Sigmoid colon (tissue), 7 donors: ENCODE results near the gene ANAPC4. TPM values are rescaled to one million over a fixed set of nuclear protein-coding genes. Genes with fewer than 3 reads are reported as not detected.

Experiments used
- DNase-seq: peaks from one replicate; pipeline ENCODE4 v3.0.0-alpha.2; 2019
- H3K27ac ChIP-seq, 4 donors: fragments of 200-600 bp; sonication (generic); one replicate each; pipeline ENCODE4 v1.5.1; 2016 to 2019; ENCODE audit warnings: mild to moderate bottlenecking in 1 of 4
- H3K27me3 ChIP-seq, 3 donors: fragments of 200-600 bp; sonication (generic); one replicate each; pipeline ENCODE4 v1.5.1; 2019; ENCODE audit warnings: mild to moderate bottlenecking in 1 of 3
- H3K36me3 ChIP-seq, 4 donors: fragments of 200-600 bp; sonication (generic); one replicate each; pipeline ENCODE4 v1.5.1; 2016 to 2019
- H3K4me1 ChIP-seq, 4 donors: fragments of 200-600 bp; sonication (generic); one replicate each; pipeline ENCODE4 v1.5.1; 2017 to 2019
- H3K4me3 ChIP-seq, 4 donors: fragments of 200-600 bp; sonication (generic); one replicate each; pipeline ENCODE4 v1.5.1; 2017 to 2019; ENCODE audit warnings: mild to moderate bottlenecking in 2 of 4, moderate library complexity in 1 of 4
- H3K9me3 ChIP-seq, 4 donors: fragments of 200-600 bp in 3 of 4; sonication (generic) in 3 of 4; one replicate each; pipeline versions ENCODE4 v1.5.1 to v1.6.1; 2013 to 2019
- CTCF ChIP-seq, 4 experiments: fragments of 450-650 bp in 3 of 4; fragments of 200-600 bp in 1 of 4; IDR thresholded peaks; one replicate each; pipeline ENCODE4 v1.5.1; 2016 to 2019; ENCODE audit warnings: antibody characterized with exemption in 4 of 4, mild to moderate bottlenecking in 3 of 4, moderate library complexity in 2 of 4
- EP300 ChIP-seq, 4 donors: sonication (generic); formaldehyde crosslinking; IDR thresholded peaks; one replicate each; pipeline ENCODE4 v1.6.1; 2017; ENCODE audit warnings: antibody characterized with exemption in 4 of 4
- POLR2A ChIP-seq, 2 donors: fragments of 450-650 bp; IDR thresholded peaks; one replicate each; pipeline ENCODE4 v1.6.1; 2016; ENCODE audit warnings: antibody characterized with exemption in 2 of 2, mild to moderate bottlenecking in 2 of 2, moderate library complexity in 2 of 2
- POLR2AphosphoS5 ChIP-seq, 4 donors: sonication (generic); formaldehyde crosslinking; IDR thresholded peaks; one replicate each; pipeline ENCODE4 v1.6.1; 2017; ENCODE audit warnings: antibody characterized with exemption in 4 of 4
- whole genome bisulfite sequencing, 2 donors: extraction: QIAGEN DNeasy Blood & Tissue Kit; methylation state at CpG; one replicate each; pipeline ENCODE4 v1.1.7; 2013; 5-methylcytosine and 5-hydroxymethylcytosine counted together
- intact Hi-C: fragments of 100-400 bp; cut with DNase I; formaldehyde crosslinking; loops from one replicate; pipeline ENCODE4 v1.15.1; 2023
- polyA plus RNA-seq, 3 donors: library from polyadenylated mRNA; stranded (reverse); fragments of 200-250 nt; gene quantifications; one replicate each; pipeline ENCODE4 v1.2.3, GENCODE V29; 2013
- total RNA-seq, 4 donors: library from RNA; depleted of rRNA; stranded (reverse); fragments of >200 nt; gene quantifications; one replicate each; pipeline ENCODE4 v1.1.0, GENCODE V29; 2016
- donor health status: healthy with polysubstance abuse.
- donor health status: Bipolar disorder and iron deficiency.
- donor health status: healthy.

ANAPC4 gene
- total and polyA plus RNA-seq, 7 donors, result 8.8 to 75.1 (median 31.4) TPM

DNA sequence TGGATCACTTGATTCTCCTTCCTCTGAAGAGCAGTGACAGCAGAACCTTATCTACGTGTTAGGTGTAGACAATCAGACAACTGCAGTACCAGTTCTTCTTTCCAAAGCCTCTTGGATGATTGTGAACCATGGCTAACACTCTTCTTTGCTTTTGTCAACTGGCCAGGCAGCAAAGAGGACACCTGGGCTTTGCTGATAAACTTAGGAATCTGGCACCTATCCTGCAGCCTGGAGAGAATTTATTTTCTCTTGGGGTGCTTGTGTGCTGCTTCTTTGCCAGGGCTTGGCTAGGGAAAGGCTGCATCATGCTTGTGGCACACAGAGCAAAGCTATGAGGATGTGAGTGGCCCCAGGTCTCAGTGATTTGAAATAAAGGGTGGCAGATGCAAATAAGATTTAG, 77.4 kb downstream of the ANAPC4 start:
- H3K27ac ChIP-seq, result no peak overlapping the region
- no peaks in the 10 kb centered on the region for H3K36me3 ChIP-seq
- H3K27me3 ChIP-seq, result no peaks in the 10 kb centered on the region
- no peaks in the 10 kb centered on the region for H3K4me1 ChIP-seq
- H3K9me3 ChIP-seq, result no peaks in the 10 kb centered on the region
- intact Hi-C loops, result no loop called here
- TF ChIP-seq CTCF (IDR thresholded peaks at IDR 0.05) (no peak), POLR2A (IDR thresholded peaks at IDR 0.05) (no peak), POLR2AphosphoS5 (IDR thresholded peaks at IDR 0.05) (no peak), EP300 (IDR thresholded peaks at IDR 0.05) (no peak)
- DNase-seq, result no peak
- WGBS, 2 donors, result 63 to 80% methylated on average over 1 of the region's 1 CpG
- H3K4me3 ChIP-seq, result no peak overlapping the region

DNA sequence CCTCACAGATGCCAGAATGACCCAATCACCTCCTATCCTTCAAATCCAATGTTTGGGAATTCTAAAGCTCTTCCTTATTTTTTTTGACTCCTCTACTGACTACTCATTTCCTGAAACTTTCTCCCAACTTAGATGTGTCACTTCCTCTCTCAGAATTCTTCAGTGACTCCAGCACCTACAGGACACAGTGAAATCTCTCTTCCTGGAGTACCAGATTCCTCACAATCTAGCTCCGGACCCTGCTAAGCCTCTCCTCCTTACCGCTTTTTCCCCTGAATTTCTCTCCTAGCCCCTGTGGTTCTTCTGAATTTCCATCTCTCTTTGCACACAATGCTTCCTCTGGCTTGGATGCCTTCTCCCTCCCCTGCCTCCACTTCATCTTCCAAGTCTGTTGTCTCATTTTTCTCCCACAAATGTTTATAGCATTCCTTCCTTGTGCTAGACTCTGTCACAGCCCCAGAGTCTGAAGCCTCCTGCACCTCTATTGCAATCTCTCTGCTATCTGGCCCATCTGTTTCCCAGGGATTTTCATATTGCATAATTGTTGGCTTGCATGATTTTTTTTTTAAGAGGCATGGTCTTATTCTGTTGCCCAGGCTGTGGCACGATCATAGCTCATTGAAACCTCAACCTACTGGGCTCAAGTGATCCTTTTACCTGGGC, 80.1 kb downstream of the ANAPC4 start:
- no peak for TF ChIP-seq CTCF (IDR thresholded peaks at IDR 0.05)
- TF ChIP-seq EP300 (IDR thresholded peaks at IDR 0.05), result no peak
- no peak for TF ChIP-seq POLR2A (IDR thresholded peaks at IDR 0.05)
- TF ChIP-seq POLR2AphosphoS5 (IDR thresholded peaks at IDR 0.05), result no peak
- 74 to 84% methylated on average over 3 of the region's 3 CpGs for WGBS, 2 donors
- no peak overlapping the region for H3K27ac ChIP-seq
- no peaks in the 10 kb centered on the region for H3K36me3 ChIP-seq
- no peak for DNase-seq
- no peaks in the 10 kb centered on the region for H3K9me3 ChIP-seq
- no peaks in the 10 kb centered on the region for H3K4me1 ChIP-seq
- intact Hi-C loops, result no loop called here
- no peak overlapping the region for H3K4me3 ChIP-seq
- H3K27me3 ChIP-seq, result no peaks in the 10 kb centered on the region

DNA sequence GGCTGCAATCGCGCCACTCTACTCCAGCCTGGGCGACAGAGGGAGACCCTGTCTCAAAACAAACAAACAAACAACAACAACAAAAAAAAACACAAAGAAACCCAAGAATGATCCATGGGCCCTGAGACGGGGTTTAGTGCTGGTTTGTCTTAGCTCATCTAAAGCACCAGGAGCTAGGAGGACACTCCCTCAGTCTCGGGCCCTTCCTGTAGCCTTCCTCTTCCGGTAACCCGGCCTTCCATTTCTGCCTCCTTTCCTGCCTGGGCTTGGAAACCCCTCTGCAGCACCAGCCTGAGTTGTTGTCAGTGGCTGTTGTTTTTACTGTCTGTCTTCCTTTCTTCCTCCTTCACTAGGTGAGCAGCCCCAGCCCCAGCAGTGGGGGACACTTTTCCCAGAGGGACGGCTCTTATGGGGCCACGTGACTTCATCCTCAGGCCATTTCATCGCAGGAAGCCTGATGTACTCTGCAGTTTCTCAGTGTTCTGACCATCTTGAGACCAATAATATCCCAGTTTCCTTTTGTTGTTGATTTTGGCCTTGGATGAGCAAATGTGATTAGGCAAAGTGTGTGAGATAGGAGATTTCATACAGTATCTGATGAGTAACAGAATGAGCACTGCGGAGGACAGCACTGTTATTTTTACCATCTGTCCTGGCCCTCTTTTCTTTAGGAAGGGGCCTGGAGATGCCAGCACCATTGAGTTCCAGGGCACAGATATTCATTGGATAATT, 90.1 kb downstream of the ANAPC4 start:
- no peak overlapping the region for H3K27ac ChIP-seq
- DNase-seq, result no peak
- TF ChIP-seq POLR2AphosphoS5 (IDR thresholded peaks at IDR 0.05) (no peak), POLR2A (IDR thresholded peaks at IDR 0.05) (no peak), EP300 (IDR thresholded peaks at IDR 0.05) (no peak), CTCF (IDR thresholded peaks at IDR 0.05) (no peak)
- no peaks in the 10 kb centered on the region for H3K36me3 ChIP-seq
- 92 to 94% methylated on average over 11 of the region's 11 CpGs for WGBS, 2 donors
- no peak overlapping the region for H3K4me3 ChIP-seq
- intact Hi-C loops, result no loop called here
- no peaks in the 10 kb centered on the region for H3K4me1 ChIP-seq
- H3K27me3 ChIP-seq, result no peaks in the 10 kb centered on the region
- no peaks in the 10 kb centered on the region for H3K9me3 ChIP-seq

GRCh38 chr4:25467843-25468242, 90.8 kb downstream of the ANAPC4 start:
- no peak for DNase-seq
- Histone ChIP-seq H3K36me3 (no peaks in the 10 kb centered on the region), H3K9me3 (no peaks in the 10 kb centered on the region), H3K4me1 (no peaks in the 10 kb centered on the region), H3K27me3 (no peaks in the 10 kb centered on the region), H3K27ac (no peak overlapping the region), H3K4me3 (no peak overlapping the region)
- intact Hi-C loops, result no loop called here
- WGBS, 2 donors, result 89 to 92% methylated on average over 5 of the region's 5 CpGs
- no peak for TF ChIP-seq CTCF (IDR thresholded peaks at IDR 0.05)
- no peak for TF ChIP-seq POLR2A (IDR thresholded peaks at IDR 0.05)

Other genes starting within 250 kb of the ANAPC4 start
- 10 to 100 TPM in 1 of 4 donors, 1 to 10 TPM in 3; 7.9 to 10.0 (median 8.6) TPM for gene SEPSECS, start 216.8 kb upstream of the ANAPC4 start, total RNA-seq
- 10 to 100 TPM in 1 of 3 donors, 1 to 10 TPM in 2; 4.5 to 11.1 (median 5.4) TPM for gene SEPSECS, start 216.8 kb upstream of the ANAPC4 start, polyA plus RNA-seq
- 10 to 100 TPM in 2 of 4 donors, 1 to 10 TPM in 2; 9.3 to 12.2 (median 10.3) TPM for gene PI4K2B, start 143.2 kb upstream of the ANAPC4 start, total RNA-seq
- 10 to 100 TPM; 15.6 to 28.2 (median 22.8) TPM for gene PI4K2B, start 143.2 kb upstream of the ANAPC4 start, polyA plus RNA-seq
- gene ZCCHC4, start 64.5 kb upstream of the ANAPC4 start, total RNA-seq, result 10 to 100 TPM in 3 of 4 donors, 1 to 10 TPM in 1; 9.1 to 21.8 (median 17.8) TPM
- 1 to 10 TPM; 3.5 to 4.5 (median 4.2) TPM for gene ZCCHC4, start 64.5 kb upstream of the ANAPC4 start, polyA plus RNA-seq